Measurements from ENCODE around the gene DCAF4L1. TPM values are rescaled to one million over a fixed set of nuclear protein-coding genes. Genes with fewer than 3 reads are reported as not detected.
A peak's percentile ranks its signal among the peaks of the same experiment; 100 is the strongest.

The DCAF4L1 gene
- total RNA-seq, 2 donors from 2014 or later: not detected

DNA sequence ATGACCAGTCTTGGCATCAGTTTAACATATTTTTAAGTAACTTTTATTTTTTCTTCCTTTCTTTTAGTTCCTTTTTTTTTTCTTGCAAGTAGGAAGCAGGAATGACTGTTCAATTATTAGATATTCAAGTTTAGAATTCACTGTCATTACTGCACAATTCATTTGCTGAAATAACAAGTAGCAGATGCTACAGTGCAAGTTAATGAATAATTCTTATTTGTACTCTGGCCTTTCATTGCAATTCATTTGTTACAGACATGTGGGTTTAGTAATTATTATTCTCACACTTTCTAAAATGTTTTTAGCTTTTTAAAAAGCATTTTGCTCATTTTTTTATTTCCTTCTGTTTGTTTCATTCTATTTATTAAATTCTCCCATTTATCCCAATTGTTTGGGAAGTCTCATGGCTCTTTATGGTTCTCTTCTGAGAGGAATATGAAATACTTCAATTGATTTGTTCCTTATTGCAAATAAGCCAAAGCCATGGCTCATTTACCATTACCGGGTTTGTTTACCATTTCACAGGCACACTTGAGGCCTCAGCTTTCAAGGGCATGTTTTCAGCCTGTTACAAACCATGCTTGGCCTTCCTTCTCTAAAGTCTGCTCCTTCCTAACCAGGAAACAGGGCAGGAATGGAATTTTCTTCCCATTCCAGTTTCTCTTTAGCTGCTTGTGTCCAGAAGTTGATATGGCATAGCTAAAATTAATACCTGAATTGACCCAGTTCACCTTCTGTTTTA, 4.6 kb upstream of the DCAF4L1 start:
- no peak overlapping the region for H3K27ac ChIP-seq

DNA sequence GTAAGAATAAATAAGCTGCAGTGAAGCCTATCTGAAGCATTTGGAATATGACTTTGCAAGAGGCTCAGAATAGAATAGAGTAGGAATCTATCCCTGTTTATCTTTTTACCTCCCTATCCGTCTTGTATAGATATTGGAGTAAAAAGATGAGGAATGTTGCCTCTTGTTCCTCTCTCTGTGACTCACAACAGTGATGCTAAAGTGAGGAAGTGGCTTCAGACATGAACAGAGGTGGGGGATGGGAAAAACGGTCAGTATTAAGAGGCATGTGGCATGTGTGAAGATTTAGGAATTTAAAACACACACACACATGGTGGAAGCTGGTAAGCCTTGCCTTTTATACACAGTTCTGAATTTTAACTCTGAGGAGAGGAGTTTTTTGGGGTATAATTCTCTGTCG, 3.8 kb upstream of the DCAF4L1 start:
- no peaks in the 10 kb centered on the region for H3K9me3 ChIP-seq
- TF ChIP-seq, protein P1, sequence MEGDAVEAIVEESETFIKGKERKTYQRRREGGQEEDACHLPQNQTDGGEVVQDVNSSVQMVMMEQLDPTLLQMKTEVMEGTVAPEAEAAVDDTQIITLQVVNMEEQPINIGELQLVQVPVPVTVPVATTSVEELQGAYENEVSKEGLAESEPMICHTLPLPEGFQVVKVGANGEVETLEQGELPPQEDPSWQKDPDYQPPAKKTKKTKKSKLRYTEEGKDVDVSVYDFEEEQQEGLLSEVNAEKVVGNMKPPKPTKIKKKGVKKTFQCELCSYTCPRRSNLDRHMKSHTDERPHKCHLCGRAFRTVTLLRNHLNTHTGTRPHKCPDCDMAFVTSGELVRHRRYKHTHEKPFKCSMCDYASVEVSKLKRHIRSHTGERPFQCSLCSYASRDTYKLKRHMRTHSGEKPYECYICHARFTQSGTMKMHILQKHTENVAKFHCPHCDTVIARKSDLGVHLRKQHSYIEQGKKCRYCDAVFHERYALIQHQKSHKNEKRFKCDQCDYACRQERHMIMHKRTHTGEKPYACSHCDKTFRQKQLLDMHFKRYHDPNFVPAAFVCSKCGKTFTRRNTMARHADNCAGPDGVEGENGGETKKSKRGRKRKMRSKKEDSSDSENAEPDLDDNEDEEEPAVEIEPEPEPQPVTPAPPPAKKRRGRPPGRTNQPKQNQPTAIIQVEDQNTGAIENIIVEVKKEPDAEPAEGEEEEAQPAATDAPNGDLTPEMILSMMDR (IDR thresholded peaks at IDR 0.05): no peak

More for the DNA sequence above, 4.6 kb upstream of the DCAF4L1 start:
- Histone ChIP-seq H3K36me3 (no peaks in the 10 kb centered on the region), H3K4me1 (no peaks in the 10 kb centered on the region), H3K4me3 (no peak overlapping the region), H3K27me3 (no peaks in the 10 kb centered on the region), H3K9me3 (no peaks in the 10 kb centered on the region)
- no peak for DNase-seq (ENCODE audit: low spot score)
- TF ChIP-seq, protein P1 (IDR thresholded peaks at IDR 0.05): no peak

DNA sequence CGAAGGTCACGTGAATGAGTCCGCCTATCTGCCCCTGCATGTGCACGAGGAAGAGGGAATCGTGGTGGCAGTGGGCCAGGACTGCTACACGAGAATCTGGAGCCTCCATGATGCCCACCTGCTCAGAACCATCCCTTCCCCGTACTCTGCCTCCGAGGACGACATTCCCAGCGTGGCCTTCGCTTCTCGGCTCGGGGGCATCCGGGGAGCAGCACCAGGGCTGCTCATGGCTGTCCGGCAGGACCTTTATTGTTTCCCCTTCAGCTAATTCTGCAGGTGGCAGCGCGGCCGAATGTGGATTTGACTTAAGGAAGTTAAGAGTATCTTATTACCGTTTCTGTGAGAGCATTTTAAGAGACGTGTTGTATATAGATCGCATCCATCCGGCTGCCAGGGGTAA, 1.2 kb downstream of the DCAF4L1 start:
- Histone ChIP-seq H3K4me1 (no peaks in the 10 kb centered on the region), H3K36me3 (no peaks in the 10 kb centered on the region), H3K4me3 (no peak overlapping the region), H3K27ac (no peak overlapping the region), H3K9me3 (no peaks in the 10 kb centered on the region), H3K27me3 (no peaks in the 10 kb centered on the region)
- TF ChIP-seq, protein P1 (IDR thresholded peaks at IDR 0.05): no peak
- no peak for DNase-seq (ENCODE audit: low spot score)

More for the DNA sequence above, 3.8 kb upstream of the DCAF4L1 start:
- Histone ChIP-seq H3K27me3 (no peaks in the 10 kb centered on the region), H3K27ac (no peak overlapping the region), H3K4me1 (no peaks in the 10 kb centered on the region), H3K4me3 (no peak overlapping the region), H3K36me3 (no peaks in the 10 kb centered on the region)
- DNase-seq (ENCODE audit: low spot score): no peak

DNA sequence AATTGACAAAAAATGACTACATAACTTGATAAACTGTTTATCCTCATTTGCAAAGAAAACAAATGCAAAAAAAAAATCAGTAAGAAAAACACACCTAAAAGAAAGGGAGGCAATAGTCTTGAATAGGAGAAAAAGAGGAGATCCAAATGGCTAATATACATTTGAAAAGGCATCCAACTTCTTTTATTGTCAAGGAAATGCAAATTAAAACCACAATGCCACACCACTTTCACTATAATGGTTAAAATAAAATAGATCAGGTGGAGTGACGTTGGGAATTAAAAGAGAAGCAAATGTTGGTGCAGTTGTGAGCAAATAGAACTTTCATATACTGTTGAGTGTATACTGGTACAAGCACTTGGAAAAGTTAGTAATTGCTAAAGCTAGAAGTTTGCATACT, 3.6 kb downstream of the DCAF4L1 start:
- DNase-seq (ENCODE audit: low spot score): no peak
- H3K27ac ChIP-seq: no peak overlapping the region
- H3K4me3 ChIP-seq: no peak overlapping the region
- H3K27me3 ChIP-seq: no peaks in the 10 kb centered on the region
- H3K9me3 ChIP-seq: no peaks in the 10 kb centered on the region
- H3K4me1 ChIP-seq: peaks cover 0 to 15% of the 10 kb centered on the region in 2 donors
- TF ChIP-seq, protein P1 (IDR thresholded peaks at IDR 0.05): no peak
- no peaks in the 10 kb centered on the region for H3K36me3 ChIP-seq

DNA sequence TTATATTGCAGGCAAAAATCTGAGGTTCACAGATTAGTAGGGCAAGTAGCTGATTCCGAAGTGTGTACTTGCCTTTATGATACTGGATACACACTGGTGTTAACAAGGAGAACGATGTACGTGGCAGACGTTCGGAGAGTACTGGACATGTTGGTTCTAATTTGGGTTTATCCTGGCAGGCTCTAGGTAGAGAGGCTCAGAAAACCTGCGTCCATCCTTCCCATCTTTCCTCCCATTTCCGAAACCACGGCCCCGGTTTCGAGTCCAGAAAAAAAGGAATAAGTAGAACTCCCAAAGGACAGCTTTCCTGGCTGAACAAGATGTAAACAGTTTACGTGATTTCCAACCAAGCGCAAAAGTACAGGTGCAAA, 8.4 kb downstream of the DCAF4L1 start:
- DNase-seq (ENCODE audit: low spot score): no peak
- Histone ChIP-seq H3K27ac (peak overlapping the region; percentile 85 to 93), H3K36me3 (no peaks in the 10 kb centered on the region), H3K9me3 (no peaks in the 10 kb centered on the region), H3K27me3 (no peaks in the 10 kb centered on the region), H3K4me1 (peaks cover 0 to 33% of the 10 kb centered on the region in 2 donors), H3K4me3 (peak overlapping the region; percentile 80 to 97)
- TF ChIP-seq, protein P1 (IDR thresholded peaks at IDR 0.05): no peak

Measured in right atrium auricular region (tissue), 2 donors.